C4-2B (cell line): ENCODE data around the gene DLG1.

ENCODE experiments used
- H3K27ac ChIP-seq: fragments of 450-650 bp; 2 replicates; pipeline ENCODE4 v1.5.1; 2017
- CTCF ChIP-seq: fragments of 450-650 bp; conservative IDR thresholded peaks from 2 replicates; pipeline ENCODE4 v1.5.1; 2017; ENCODE audit warnings: mild to moderate bottlenecking
- ZFX ChIP-seq: fragments of 450-650 bp; IDR thresholded peaks from 2 replicates; pipeline ENCODE4 v1.6.1; 2017

The DLG1 gene

GRCh38 chr3:197183582-197183981, 114.8 kb downstream of the DLG1 start:
- H3K27ac ChIP-seq, result no peak overlapping the region
- TF ChIP-seq CTCF (no peak), ZFX (no peak)

- no peak overlapping the region for H3K27ac ChIP-seq
- TF ChIP-seq ZFX (no peak), CTCF (no peak)
These were observed 116.7 kb downstream of the DLG1 start for GRCh38 chr3:197181741-197182140.

- TF ChIP-seq CTCF (no peak), ZFX (no peak)
- no peak overlapping the region for H3K27ac ChIP-seq
These were observed 119.4 kb downstream of the DLG1 start for GRCh38 chr3:197178998-197179397.

- TF ChIP-seq CTCF, result no peak
- TF ChIP-seq ZFX, result no peak
- H3K27ac ChIP-seq, result no peak overlapping the region
These were observed 122.9 kb downstream of the DLG1 start for GRCh38 chr3:197175503-197175902.

- no peak overlapping the region for H3K27ac ChIP-seq
- TF ChIP-seq ZFX (no peak), CTCF (no peak; the same call in 1 of the 2 replicates)
These were observed 123.5 kb downstream of the DLG1 start for GRCh38 chr3:197174927-197175326.

GRCh38 chr3:197173620-197174019, 124.8 kb downstream of the DLG1 start:
- no peak overlapping the region for H3K27ac ChIP-seq
- no peak for TF ChIP-seq ZFX
- no peak for TF ChIP-seq CTCF

- H3K27ac ChIP-seq, result no peak overlapping the region
- TF ChIP-seq ZFX (no peak), CTCF (no peak)
These were observed 126.8 kb downstream of the DLG1 start for GRCh38 chr3:197171481-197172067.
